Measurements from ENCODE around the gene TEX2.
A peak's percentile ranks its signal among the peaks of the same experiment; 100 is the strongest.
"Not testable (repeated sequence)": the region's sequence is repeated elsewhere in the genome, so short reads cannot be mapped to it uniquely, and the experiment has no call there.

Gene TEX2

DNA sequence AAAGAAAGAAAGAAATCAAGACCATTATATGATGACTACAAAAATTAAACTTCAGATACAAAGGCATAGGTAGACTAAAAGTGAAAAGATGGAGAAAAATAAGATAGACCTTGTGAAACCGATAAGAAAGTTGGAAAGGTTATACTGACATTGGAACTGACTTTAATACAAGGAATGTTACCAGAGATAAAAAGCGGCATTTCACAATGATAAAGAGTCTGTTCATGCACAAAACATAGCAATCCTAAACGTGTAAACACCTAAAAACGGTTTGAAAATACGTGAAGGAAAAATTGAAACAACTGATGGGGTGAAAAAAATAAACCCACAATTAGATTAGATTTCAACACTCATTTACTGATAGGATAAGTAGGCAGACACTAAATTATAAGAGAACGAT is 123.5 kb downstream of the TEX2 start:
- no peak for DNase-seq (ENCODE audit: low read depth)

DNA sequence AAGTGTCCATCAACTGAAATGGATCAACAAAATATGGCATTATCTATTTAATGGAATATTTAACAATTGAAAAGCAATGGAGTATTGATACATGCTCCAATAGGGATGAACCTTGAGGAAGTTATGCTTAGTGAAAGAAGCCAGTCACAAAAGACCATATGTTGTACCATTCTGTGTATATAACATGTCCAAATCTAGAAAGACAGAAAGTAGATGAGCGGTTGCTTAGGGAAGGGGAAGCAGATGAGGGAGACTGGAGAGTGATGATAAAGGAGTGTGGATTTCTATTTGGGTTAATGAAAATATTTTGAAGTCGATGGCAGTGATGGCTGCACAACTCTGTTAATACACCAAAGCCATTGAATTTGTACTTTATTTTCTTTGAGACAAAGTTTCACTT is 124.6 kb downstream of the TEX2 start:
- no peak for DNase-seq (ENCODE audit: low read depth)

DNA sequence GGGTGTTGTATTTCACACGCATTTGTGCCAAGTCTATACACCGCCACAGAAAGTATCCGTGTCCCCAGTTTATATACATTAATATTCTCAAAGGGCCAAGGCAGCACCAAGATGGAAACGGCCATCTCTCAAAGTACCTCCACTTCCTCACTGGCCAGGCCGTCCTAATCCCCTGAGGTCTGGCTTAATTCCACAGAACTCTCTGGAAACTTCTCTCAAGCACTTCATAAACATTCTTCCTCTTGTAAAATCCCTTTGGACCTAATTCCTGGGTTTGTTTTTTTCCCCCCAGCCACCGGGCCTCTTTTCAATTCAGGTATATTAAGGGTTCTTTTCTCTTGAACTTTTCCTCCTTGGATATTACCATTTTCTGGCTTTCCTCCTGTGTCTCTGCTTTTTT is 128.1 kb downstream of the TEX2 start:
- no peak for DNase-seq (ENCODE audit: low read depth)

DNA sequence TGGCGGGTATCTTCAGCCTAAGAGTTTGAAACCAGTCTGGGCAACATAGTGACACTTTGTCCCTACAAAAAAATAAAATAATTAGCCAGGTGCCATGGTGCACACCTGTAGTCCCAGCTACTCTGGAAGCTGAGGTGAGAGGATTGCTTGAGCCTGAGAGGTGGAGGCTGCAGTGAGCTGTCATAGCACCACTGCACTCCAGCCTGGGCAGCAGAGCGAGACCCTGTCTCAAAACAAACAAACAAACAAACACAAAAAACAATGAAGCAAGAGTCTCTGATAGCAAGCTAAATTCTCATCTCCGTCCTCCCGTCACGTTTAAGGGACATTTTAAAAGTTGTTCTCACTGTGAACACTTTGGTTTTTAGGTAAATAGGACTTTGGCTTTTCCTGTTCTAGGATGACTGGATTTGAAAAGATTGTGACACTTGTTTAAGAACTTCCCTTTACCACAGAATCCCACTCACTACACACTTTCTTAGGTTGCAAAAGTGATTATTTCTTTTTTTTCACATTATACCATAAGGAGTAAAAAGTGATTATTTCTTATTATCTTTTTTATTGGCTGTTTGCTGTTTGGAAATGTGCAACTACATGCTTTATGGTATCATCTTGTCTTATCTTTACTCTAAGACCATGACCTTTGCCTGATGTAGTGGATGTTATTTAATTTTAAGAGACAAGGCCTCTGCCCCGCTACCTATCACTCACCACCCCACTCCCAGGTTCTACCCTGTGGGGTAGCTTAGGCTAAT is 128.7 kb downstream of the TEX2 start:
- DNase-seq (ENCODE audit: low read depth) = no peak

DNA sequence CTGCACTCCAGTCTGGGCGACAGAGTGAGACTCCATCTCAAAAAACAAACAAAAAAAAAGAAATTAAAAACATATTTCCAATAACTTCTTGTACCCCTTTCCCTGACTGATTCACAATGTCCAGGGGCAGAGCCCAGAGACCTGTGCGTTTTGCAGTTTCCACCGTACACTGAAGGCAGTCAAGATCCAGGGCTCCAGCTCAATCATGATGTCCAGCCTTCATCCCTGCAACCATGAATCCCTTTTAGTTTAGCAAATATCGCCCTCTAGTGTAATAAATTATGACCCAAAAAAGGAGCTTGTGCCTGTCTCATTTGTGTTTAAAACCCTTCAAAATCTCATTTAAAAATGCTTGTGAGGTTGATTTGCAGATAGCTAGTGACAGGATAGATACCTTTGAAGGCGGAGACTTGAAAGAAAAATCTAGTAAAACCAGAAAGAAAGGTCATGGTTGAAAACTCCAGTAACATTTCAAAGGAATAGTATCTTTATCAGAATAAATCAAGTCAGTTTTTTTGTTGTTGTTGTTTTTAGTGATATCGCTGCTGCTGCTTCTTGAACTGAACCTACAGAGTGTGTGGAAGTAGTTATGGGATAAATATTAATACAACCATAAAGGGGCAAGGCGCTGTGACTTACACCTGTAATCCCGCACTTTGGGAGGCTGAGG is 129.4 kb downstream of the TEX2 start:
- DNase-seq (ENCODE audit: low read depth) = no peak

DNA sequence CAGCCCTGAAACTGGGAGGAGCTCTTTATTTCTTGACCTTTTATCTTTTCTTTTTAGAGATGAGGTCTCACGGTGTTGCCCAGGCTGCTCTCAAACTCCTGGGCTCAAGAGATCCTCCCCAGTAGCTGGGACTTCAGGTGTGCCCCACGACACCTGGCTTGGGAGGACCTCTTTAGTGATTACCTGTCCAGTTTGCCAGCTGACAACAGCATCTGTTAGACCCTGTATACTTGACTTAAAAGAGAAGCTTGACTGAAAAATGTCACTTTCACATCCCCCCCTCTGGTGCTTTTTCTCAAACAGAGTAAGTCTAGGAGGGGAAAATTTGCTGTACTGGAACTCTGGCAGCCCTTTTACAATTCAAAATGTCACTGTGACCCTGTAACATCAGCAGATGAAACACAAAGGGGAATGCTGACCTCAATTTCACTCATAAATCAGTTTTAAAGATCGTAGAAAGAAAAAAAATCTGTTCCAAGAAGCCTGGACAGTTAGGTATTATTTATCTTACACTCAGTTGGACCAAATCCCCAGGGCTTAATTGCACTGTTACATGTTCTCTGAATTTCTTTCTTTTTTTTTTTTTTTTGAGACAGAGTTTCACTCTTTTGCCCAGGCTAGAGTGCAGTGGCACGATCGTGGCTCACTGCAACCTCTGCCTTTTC is 131.3 kb downstream of the TEX2 start:
- no peak for DNase-seq (ENCODE audit: low read depth)

DNA sequence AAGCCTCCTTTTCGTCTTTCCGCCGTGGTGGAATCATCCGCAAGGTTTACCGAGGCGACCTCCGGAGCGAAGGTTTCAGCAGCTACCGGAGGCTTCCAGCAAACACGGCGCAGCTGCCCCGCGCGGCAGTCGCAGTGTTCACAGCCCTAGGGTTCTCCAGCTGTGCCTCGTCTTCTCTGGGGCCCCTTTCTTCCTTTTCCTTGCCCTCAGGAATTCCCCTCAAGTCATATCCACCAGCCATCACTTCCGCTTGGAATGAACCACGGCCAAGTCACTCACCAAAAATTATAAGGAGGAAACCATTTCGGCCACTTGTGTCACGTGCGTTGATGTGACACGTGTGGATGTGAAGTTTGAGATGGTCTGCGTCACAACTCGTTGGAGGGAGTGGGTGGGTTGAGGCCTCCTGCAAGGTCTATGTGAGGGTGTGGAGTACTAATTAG is 132.5 kb downstream of the TEX2 start:
- DNase-seq (ENCODE audit: low read depth) = peak; percentile 80

DNA sequence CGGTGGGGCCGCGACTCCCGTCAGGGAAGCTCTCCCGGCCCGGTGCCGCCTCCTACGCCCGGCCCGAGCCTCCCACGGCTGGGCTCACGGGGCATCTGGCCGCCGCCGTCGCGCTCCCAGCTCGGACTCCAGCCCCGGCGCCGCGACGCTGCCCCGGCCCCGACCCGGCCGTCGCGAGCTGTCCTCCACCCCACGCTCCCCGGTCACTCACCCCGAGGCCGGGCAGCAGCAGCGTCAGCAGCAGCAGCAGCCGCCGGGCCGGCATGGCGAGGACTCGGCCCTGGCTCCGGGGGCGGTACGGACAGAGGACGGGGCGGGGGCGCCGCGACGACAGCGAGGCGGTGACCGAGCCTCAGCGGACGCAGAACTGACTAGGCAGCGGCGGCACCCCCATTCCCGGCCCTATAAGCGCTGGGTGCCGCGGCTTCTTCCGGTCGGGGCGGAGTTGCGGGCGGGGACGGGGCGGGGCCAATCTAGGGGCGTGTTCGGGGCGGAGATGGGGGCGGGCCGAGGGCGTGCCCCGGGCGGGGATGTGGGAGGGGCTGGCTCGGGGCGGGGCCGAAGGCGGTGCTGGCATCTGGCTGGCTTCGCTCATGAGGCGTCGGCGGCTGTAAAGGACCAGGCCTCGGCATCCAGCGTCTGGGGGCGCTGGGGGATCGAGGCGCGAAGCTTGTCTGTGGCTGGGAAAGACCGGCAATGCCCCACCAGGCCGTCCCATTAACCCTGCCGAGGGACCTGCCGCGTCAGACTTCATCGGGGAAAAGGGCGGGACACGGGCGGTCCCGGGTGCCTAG is 133.1 kb downstream of the TEX2 start, which contains the start of gene ERN1:
Gene ERN1 (minus strand): TSS at position 380 of the 794 bp plus-strand sequence. CDS start 115 bp downstream, at position 265.
- DNase-seq (ENCODE audit: low read depth) = no peak

DNA sequence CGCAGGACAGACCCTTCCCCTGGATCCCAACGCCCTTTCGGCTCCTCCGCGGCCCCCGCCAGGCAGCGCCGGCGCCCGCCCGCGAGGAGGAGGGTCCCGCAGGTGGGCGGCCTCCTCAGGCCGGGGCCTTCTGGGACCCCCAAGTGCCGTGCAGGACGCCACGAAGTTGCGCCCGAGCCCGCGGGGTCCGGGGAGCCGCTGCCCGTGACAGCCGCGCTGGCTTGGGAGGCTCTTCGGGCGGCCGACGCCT is 133.6 kb downstream of the TEX2 start:
- DNase-seq (ENCODE audit: low read depth) = no peak

DNA sequence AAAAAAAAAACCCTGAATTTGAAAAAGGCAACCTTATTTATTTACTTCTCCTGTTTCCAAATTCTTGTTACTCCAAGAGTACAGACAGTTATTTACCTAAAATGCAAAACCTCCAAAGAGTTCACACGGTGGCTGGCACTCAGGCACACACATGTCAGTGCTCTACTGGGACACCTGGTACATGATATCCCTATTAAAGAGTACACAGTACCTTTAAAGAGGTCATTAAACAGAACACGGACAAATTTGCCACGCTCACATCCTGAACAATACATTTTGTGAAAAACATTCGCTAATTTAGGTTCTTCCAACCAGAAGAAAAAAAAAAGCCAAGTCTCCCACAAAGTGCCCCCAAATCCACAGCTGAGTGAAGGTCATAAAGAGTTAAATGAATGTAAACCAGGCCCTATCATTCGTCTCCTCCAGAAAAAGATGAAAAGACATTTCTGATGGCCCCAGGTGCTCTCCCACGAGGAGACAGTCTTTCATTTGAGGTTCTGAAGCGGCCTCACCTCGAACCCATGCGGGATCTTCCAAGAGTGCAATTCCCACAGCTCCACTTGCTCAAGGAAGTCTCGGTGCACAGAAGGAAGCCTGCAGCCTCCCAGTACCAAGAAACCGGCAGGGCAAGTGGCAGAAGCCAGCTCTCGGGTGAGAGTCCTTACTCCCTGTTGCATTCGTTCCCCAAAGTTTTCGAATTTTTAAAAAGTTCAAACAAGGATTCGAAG is 134.1 kb downstream of the TEX2 start:
- DNase-seq (ENCODE audit: low read depth) = no peak

DNA sequence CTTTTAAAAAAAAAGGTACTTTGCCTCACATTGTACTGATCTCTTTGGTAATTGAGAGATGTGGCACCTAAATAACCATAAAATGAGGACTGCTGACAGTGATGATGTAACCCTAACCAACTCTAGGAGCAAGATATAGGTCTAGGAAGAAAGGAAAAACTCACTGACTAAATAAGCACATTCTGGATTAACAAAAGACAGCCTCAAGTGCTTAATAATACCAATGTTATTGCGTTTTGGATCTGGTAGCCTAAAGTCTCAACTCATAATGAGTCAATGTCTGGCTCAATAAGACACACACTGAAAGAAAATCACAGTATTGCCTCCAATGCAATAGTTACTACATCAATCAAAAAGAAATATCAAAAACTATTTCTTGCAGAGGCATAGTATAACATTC is 136.1 kb downstream of the TEX2 start:
- no peak for DNase-seq (ENCODE audit: low read depth)

DNA sequence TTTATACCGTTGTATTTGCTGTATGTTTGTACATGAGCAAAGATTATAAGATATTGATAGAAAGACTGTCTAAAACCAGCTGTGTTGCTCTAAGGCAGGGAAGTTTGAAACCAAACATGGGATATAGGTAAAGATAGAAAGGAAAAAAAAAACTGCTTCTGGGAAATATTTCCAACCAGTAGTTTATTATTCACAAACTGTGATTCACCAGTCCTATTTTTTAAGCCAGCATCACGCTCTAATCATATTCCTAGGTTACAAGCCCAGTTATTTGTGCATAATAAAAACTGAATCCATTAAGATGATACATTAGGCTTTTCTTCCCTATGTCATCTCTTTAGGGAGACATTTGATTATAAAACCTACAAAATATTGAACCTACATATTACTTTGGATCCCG is 137.1 kb downstream of the TEX2 start:
- DNase-seq (ENCODE audit: low read depth) = no peak

DNA sequence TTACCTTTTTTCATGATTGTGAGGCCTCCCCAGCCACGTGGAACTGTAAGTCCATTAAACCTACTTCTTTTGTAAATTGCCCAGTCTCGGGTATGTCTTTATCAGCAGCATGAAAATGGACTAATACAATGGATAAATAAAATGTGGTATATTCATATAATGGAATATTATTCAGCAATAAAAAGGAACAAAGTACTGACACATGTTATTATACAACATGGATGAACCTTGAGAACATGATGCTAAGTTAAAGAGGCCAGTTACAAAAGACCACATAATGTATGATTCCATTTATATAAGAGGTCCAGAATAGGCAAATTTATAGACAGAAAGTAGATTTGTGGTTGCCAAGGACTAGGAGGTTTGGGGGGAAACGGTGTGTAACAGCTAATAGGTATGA is 138.5 kb downstream of the TEX2 start:
- no peak for DNase-seq (ENCODE audit: low read depth)

DNA sequence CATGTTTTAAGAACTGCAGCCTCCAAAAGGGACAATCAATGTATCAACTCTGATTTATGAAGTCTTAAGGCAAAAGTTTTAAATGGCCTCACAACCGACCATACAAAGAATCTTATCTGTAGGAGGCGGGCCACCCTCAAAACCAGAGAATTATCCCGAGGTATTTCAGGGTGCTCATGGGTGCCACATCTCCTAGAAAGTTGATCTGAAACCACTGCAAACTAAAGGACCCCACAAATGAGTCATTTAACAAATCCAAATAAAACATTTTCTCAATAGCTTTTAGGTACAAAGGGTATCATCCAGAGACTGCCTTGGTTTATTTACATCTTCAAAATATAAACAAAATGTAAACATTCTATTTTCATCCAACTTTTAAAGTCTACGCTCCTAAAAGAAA is 139.9 kb downstream of the TEX2 start:
- DNase-seq (ENCODE audit: low read depth) = no peak

DNA sequence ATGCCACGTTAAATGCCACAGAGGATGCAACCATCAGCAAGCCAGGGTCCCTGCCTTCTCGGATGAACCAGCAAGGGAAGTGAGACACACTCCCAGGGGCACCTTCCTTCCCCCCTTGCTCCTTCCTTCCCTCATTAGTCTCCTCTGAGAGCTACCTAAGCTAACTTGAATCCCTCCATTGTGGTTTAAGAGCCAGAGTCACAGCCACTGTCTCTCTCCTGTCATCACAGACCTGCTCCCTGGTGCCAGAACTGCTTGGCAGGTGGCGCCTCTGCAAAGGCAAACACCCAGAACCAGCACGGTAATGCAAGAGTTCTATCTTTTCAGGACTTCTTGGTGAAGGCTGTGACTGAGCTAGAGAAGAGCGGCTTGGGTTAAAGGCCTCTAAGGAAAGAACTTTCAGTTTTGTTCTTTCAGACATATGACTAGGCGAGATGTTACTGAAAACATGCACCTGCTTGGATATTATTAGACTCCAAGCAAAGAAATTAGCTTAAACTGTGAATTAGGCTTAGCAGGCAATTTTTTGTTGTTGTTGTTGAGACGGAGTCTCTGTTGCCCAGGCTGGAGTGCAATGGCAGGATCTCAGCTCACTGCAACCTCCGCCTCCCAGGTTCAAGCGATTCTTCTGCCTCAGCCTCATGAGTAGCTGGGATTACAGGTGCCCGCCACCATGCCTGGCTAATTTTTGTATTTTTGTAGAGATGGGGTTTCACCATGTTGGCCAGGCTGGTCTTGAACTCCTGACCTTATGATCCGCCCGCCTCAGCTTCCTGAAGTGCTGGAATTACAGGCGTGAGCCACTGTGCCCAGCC is 141.9 kb downstream of the TEX2 start:
- not testable (repeated sequence) for DNase-seq (ENCODE audit: low read depth)

DNA sequence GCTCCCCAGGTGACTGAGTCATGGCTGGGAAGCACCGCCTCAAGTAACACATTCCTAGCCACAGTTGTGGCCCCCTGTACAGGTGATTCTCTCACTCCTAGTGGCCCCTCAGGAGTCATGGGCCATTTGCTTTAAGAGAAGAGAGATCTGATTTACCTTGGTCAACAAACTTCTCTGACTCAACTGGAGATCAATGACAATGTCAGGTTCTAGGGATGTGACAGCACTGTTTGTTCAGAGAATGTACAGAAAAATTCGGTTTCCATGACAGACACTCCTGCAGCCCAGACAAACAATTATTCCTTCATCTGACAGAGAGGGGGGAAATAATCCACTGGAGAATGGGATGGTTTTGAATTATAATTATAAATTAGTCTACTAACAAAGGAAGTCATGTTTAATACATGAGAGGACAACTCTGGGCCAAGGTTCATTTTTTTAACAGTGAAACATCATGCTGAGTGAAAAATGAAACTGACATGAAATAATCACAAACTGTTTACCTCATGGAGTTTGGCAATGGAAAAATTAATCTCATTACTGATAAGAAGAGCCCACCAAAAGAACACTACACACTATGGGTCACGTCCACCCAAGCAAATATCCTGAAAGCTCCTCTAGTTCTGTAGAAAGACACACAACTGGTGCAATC is 142.8 kb downstream of the TEX2 start:
- DNase-seq (ENCODE audit: low read depth) = no peak

DNA sequence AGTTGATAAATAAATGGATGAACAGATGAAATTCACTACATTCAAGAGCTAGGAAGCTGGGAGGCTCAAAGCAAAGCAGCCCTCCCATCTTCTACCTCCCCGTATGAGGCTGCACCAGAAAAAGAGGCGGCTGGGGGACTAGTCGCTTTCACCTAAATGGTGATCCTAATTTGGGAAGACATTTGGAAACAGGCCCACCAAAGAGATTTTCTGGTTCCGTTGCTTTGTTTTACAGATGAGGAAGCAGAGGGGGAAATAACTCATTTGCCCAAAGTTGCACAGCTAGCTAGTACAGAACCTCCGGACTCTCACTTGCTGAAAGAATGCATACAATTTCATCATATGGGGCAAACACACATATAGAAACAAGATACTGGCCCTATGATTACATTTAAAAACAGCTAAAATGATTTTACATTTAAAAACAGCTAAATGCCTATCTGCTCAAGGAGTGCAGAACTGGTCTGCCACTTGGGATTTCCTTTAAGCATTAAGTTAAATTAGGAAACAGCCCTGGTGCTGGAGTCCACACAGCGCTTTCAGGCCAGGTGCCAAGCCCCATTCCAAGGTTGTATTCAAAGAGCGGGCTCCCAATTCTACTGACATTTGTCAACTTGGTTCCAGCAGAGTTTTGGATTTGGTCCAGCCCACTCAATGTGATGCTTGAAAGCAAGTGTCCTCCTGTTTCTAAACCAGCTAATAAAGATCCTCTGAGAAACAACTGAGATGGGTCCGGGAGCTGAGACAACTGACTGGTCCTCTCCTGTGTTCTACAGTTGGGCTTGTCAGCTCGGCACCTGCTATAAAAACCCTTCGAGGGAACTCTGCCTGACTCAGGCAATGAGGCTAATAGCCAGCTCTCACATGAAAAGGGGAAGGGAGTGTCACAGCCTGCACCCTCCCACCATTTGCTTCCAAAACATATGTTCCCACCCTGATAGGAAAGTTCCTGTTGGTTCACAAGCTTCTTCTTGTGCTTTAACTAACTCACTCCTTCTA is 144.8 kb downstream of the TEX2 start:
- DNase-seq (ENCODE audit: low read depth) = no peak

DNA sequence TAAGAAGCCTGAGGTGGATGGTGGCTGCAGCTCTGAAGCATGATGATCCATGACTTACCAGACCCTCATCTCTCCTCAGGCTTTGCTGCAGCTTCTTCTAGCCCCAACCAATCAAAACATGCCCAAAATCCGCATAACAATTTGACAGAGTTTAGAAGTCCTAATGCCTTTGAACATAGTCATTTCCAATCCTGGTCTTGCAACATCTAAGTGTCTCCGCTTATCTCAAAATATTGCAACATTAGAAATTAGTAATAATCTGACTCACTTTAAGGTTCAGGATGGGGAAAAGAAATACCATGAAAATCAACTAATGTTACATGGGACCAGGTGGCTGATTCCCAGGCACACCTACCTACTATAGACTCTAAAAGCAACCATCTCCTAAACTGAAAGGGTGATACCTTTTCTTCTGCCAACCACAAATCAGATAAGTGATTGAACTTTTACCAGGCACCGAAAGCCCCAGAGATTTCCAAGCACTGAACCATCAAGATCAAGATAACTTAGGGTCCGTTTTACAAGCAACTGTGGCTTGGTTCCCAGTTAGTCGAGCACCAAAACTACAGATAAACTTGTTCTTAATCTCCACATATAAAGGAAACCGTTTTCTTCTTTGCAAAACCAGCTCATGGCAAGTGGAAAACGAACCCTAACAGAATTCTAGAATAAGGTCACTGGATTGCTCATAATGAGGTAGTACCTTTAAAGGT is 147.1 kb downstream of the TEX2 start:
- peak; percentile 93 for DNase-seq (ENCODE audit: low read depth)
